Breast epithelium (tissue), 4 donors: ENCODE measurements around the gene CNR2. TPM values are rescaled to one million over a fixed set of nuclear protein-coding genes. Genes with fewer than 3 reads are reported as not detected.
"Not testable (repeated sequence)": the region's sequence is repeated elsewhere in the genome, so short reads cannot be mapped to it uniquely, and the experiment has no call there.

Experiments
- DNase-seq, 2 donors: peaks; one replicate each; pipeline ENCODE4 v3.0.0-alpha.2; 2019; ENCODE audit warnings: low spot score in 2 of 2
- H3K27ac ChIP-seq, 2 donors: fragments of 200-600 bp; sonication (generic) in 1 of 2; one replicate each; pipeline ENCODE4 v1.5.1; 2016 to 2019; ENCODE audit warnings: mild to moderate bottlenecking in 1 of 2
- H3K27me3 ChIP-seq, 2 donors: fragments of 200-600 bp; sonication (generic) in 1 of 2; one replicate each; pipeline versions ENCODE4 v1.5.1 to v1.6.0; 2017 to 2019; ENCODE audit warnings: control low read depth in 1 of 2, mild to moderate bottlenecking in 1 of 2
- H3K36me3 ChIP-seq: fragments of 200-600 bp; one replicate; pipeline ENCODE4 v1.5.1; 2019
- H3K4me1 ChIP-seq, 2 donors: fragments of 200-600 bp; sonication (generic); one replicate each; pipeline ENCODE4 v1.5.1; 2016 to 2019; ENCODE audit warnings: control low read depth in 1 of 2
- H3K4me3 ChIP-seq, 3 donors: fragments of 200-600 bp; sonication (generic); 1 replicate in 2 of 3; 2 replicates in 1 of 3; pipeline ENCODE4 v1.5.1; 2016 to 2019; ENCODE audit warnings: mild to moderate bottlenecking in 3 of 3, moderate library complexity in 2 of 3
- H3K9me3 ChIP-seq, 2 donors: fragments of 200-600 bp; sonication (generic) in 1 of 2; one replicate each; pipeline ENCODE4 v1.5.1; 2016 to 2019; ENCODE audit warnings: control low read depth in 1 of 2
- CTCF ChIP-seq, 3 donors: fragments of 450-650 bp; IDR thresholded peaks; one replicate each; pipeline ENCODE4 v1.5.1; 2016 to 2017; ENCODE audit warnings: antibody characterized with exemption in 3 of 3, mild to moderate bottlenecking in 3 of 3, moderate library complexity in 3 of 3
- POLR2A ChIP-seq: fragments of 450-650 bp; IDR thresholded peaks from one replicate; pipeline ENCODE4 v1.6.1; 2016; ENCODE audit warnings: antibody characterized with exemption, mild to moderate bottlenecking, moderate library complexity
- POLR2AphosphoS5 ChIP-seq, 3 donors: sonication (generic); formaldehyde crosslinking; IDR thresholded peaks; one replicate each; pipeline ENCODE4 v1.6.1; 2017; ENCODE audit warnings: antibody characterized with exemption in 3 of 3
- intact Hi-C: fragments of 100-400 bp; cut with DNase I; formaldehyde crosslinking; loops from one replicate; pipeline ENCODE4 v1.15.1; 2023; ENCODE audit warnings: low total_unique reads
- total RNA-seq, 3 donors: library from RNA; depleted of rRNA; stranded (reverse); fragments of >200 nt; gene quantifications; one replicate each; pipeline ENCODE4 v1.1.0, GENCODE V29; 2016

CNR2 gene
- total RNA-seq, 3 donors from 2014 or later = under 0.01 TPM; not detected in 2

GRCh38 chr1:23843644-23844043 is 69.5 kb downstream of the CNR2 start:
- TF ChIP-seq POLR2AphosphoS5 (IDR thresholded peaks at IDR 0.05) (no peak), CTCF (IDR thresholded peaks at IDR 0.05) (no peak), POLR2A (no peak)
- Histone ChIP-seq H3K4me3 (no peak overlapping the region), H3K36me3 (no peaks in the 10 kb centered on the region), H3K9me3 (no peaks in the 10 kb centered on the region), H3K27ac (no peak overlapping the region), H3K27me3 (no peaks in the 10 kb centered on the region), H3K4me1 (no peaks in the 10 kb centered on the region)
- DNase-seq = no peak
- intact Hi-C loops = no loop called here

GRCh38 chr1:23838401-23838866 is 74.7 kb downstream of the CNR2 start:
- H3K4me1 ChIP-seq = no peaks in the 10 kb centered on the region
- intact Hi-C loops = no loop called here
- H3K27me3 ChIP-seq = no peaks in the 10 kb centered on the region
- DNase-seq = peak; percentile 27 to 65
- no peak overlapping the region for H3K27ac ChIP-seq
- no peak for TF ChIP-seq CTCF (IDR thresholded peaks at IDR 0.05)
- peak overlapping the region; percentile 15 to 57 (median 45) for H3K4me3 ChIP-seq
- H3K9me3 ChIP-seq = no peaks in the 10 kb centered on the region
- no peaks in the 10 kb centered on the region for H3K36me3 ChIP-seq

GRCh38 chr1:23837908-23838307 is 75.3 kb downstream of the CNR2 start:
- Histone ChIP-seq H3K9me3 (no peaks in the 10 kb centered on the region), H3K36me3 (no peaks in the 10 kb centered on the region), H3K27ac (no peak overlapping the region), H3K4me1 (no peaks in the 10 kb centered on the region), H3K4me3 (peak overlapping the region; percentile 15 to 57 (median 45)), H3K27me3 (no peaks in the 10 kb centered on the region)
- no peak for TF ChIP-seq CTCF (IDR thresholded peaks at IDR 0.05)
- TF ChIP-seq POLR2AphosphoS5 (IDR thresholded peaks at IDR 0.05) = no peak
- TF ChIP-seq POLR2A = no peak
- intact Hi-C loops = no loop called here
- DNase-seq = no peak

GRCh38 chr1:23836037-23836436 is 77.1 kb downstream of the CNR2 start:
- H3K27ac ChIP-seq = no peak overlapping the region
- intact Hi-C loops = no loop called here
- no peaks in the 10 kb centered on the region for H3K27me3 ChIP-seq
- no peaks in the 10 kb centered on the region for H3K4me1 ChIP-seq
- TF ChIP-seq POLR2AphosphoS5 (IDR thresholded peaks at IDR 0.05) = no peak
- no peak for TF ChIP-seq POLR2A
- TF ChIP-seq CTCF (IDR thresholded peaks at IDR 0.05) = no peak
- DNase-seq = no peak
- no peak overlapping the region for H3K4me3 ChIP-seq
- H3K9me3 ChIP-seq = no peaks in the 10 kb centered on the region
- no peaks in the 10 kb centered on the region for H3K36me3 ChIP-seq

- H3K4me3 ChIP-seq, H3K27me3 ChIP-seq, H3K4me1 ChIP-seq, DNase-seq, H3K27ac ChIP-seq, intact Hi-C loops, H3K36me3 ChIP-seq, H3K9me3 ChIP-seq: not testable (repeated sequence)
Measured at GRCh38 chr1:23834156-23834555, 79.0 kb downstream of the CNR2 start.

- Histone ChIP-seq H3K4me1 (no peaks in the 10 kb centered on the region), H3K4me3 (no peak overlapping the region), H3K27me3 (no peaks in the 10 kb centered on the region), H3K36me3 (no peaks in the 10 kb centered on the region), H3K9me3 (no peaks in the 10 kb centered on the region), H3K27ac (no peak overlapping the region)
- DNase-seq = no peak
- intact Hi-C loops = no loop called here
- TF ChIP-seq POLR2AphosphoS5 (IDR thresholded peaks at IDR 0.05) (no peak), POLR2A (no peak), CTCF (IDR thresholded peaks at IDR 0.05) (no peak)
Measured at GRCh38 chr1:23827717-23828116, 85.4 kb downstream of the CNR2 start.

GRCh38 chr1:23826590-23826989 is 86.6 kb downstream of the CNR2 start:
- H3K36me3 ChIP-seq, H3K9me3 ChIP-seq, H3K4me1 ChIP-seq, DNase-seq, H3K27me3 ChIP-seq, H3K27ac ChIP-seq, H3K4me3 ChIP-seq, intact Hi-C loops: not testable (repeated sequence)
